Left ventricle myocardium superior (tissue), 1 donor: ENCODE results near the gene ZNF142. TPM values are rescaled to one million over a fixed set of nuclear protein-coding genes. Genes with fewer than 3 reads are reported as not detected.
"Not testable (repeated sequence)": the region's sequence is repeated elsewhere in the genome, so short reads cannot be mapped to it uniquely, and the experiment has no call there.

Experiments used
- ATAC-seq: fragments of 200-7000 bp; cut with Tn5 transposase; one replicate; pipeline ENCODE4 v1.9.1; 2020; ENCODE audit warnings: mild to moderate bottlenecking, moderate library complexity
- DNase-seq: peaks from one replicate; pipeline ENCODE4 v3.0.0-alpha.2; 2020
- intact Hi-C: fragments of 100-400 bp; cut with micrococcal nuclease; formaldehyde crosslinking; loops from one replicate; pipeline ENCODE4 v1.11.0; 2022
- long read RNA-seq: library from polyadenylated mRNA; unstranded; transcript quantifications from one replicate; pipeline ENCODE4 v2.0.0, GENCODE V29; 2021
- total RNA-seq: library from RNA; stranded (reverse); fragmentation: NEBNext Ultra II Directional; extraction: Animal tissue kit (Norgen Biotek cat#: 25700); gene quantifications from one replicate; pipeline ENCODE4 v1.2.1, GENCODE V29; 2021
- donor health status: DM: no; HTN: yes; CAD: no; lungs with severe emphysema.

Gene ZNF142
- total RNA-seq: 21.4 TPM
- long read RNA-seq, partial matches to known transcripts: 12 of 12 reads
- long read RNA-seq, other reads (novel, unspliced or antisense): 0 of 12 reads

- ATAC-seq: peak; percentile 94
- intact Hi-C loops: no loop called here
- DNase-seq: peak; percentile 95
These were observed at the start of gene ZNF142, which contains the start of gene BCS1L for GRCh38 chr2:218659258-218659987. TSS of gene ZNF142 (minus strand) at chr2:218659623. CDS start at chr2:218656429, 3,194 bp downstream. TSS of gene BCS1L (plus strand) at chr2:218659683. CDS start at chr2:218660988, 1,305 bp downstream.

GRCh38 chr2:218708086-218708485 lies 48.7 kb upstream of the ZNF142 start:
- DNase-seq (no peak), ATAC-seq (no peak)
- intact Hi-C loops: no loop called here

- ATAC-seq: no peak
- no peak for DNase-seq
- intact Hi-C loops: no loop called here
These were observed 43.9 kb upstream of the ZNF142 start for GRCh38 chr2:218703341-218703740.

- ATAC-seq (peak; percentile 48), DNase-seq (no peak)
- intact Hi-C loops: no loop called here
These were observed 42.4 kb upstream of the ZNF142 start for GRCh38 chr2:218701806-218702205.

GRCh38 chr2:218698885-218699284 lies 39.5 kb upstream of the ZNF142 start:
- no peak for DNase-seq
- ATAC-seq: no peak
- intact Hi-C loops: no loop called here

GRCh38 chr2:218694405-218695145 lies 35.2 kb upstream of the ZNF142 start:
- ATAC-seq: no peak
- intact Hi-C loops: no loop called here
- DNase-seq: no peak

- intact Hi-C loops: no loop called here
- ATAC-seq: peak; percentile 48
These were observed 31.8 kb upstream of the ZNF142 start for GRCh38 chr2:218691234-218691633.

GRCh38 chr2:218687400-218688060 lies 28.1 kb upstream of the ZNF142 start:
- intact Hi-C loops, DNase-seq: not testable (repeated sequence)
- peak; percentile 87 for ATAC-seq

More at GRCh38 chr2:218691234-218691633, 31.8 kb upstream of the ZNF142 start:
- DNase-seq: no peak

- no peak for DNase-seq
- no peak for ATAC-seq
- intact Hi-C loops: no loop called here
These were observed 20.6 kb upstream of the ZNF142 start for GRCh38 chr2:218680061-218680460.

- DNase-seq (no peak), ATAC-seq (no peak)
- intact Hi-C loops: no loop called here
These were observed 19.7 kb upstream of the ZNF142 start for GRCh38 chr2:218679119-218679518.

GRCh38 chr2:218671654-218672566 lies 12.5 kb upstream of the ZNF142 start, which contains the start of the genes RNF25 and STK36:
TSS of gene RNF25 (minus strand) at chr2:218672002. CDS start at chr2:218671970, 32 bp downstream.
TSS of gene STK36 (plus strand) at chr2:218672086. CDS start at chr2:218672830, 744 bp downstream.
- DNase-seq (peak; percentile 87), ATAC-seq (peak; percentile 97)
- intact Hi-C loops: no loop called here

GRCh38 chr2:218671097-218671653 lies 11.8 kb upstream of the ZNF142 start:
- no peak for DNase-seq
- intact Hi-C loops: no loop called here
- no peak for ATAC-seq

- ATAC-seq (no peak), DNase-seq (no peak)
- intact Hi-C loops: no loop called here
These were observed 5.2 kb upstream of the ZNF142 start for GRCh38 chr2:218664653-218665052.

- intact Hi-C loops: no loop called here
- DNase-seq (no peak), ATAC-seq (no peak)
These were observed 4.5 kb upstream of the ZNF142 start for GRCh38 chr2:218663901-218664300.

- no peak for ATAC-seq
- intact Hi-C loops: no loop called here
These were observed 3.4 kb upstream of the ZNF142 start for GRCh38 chr2:218662827-218663226.

GRCh38 chr2:218662377-218662776 lies 3.0 kb upstream of the ZNF142 start:
- intact Hi-C loops: no loop called here
- no peak for ATAC-seq
- no peak for DNase-seq

More at GRCh38 chr2:218662827-218663226, 3.4 kb upstream of the ZNF142 start:
- no peak for DNase-seq

GRCh38 chr2:218659988-218660358 lies 550 bp upstream of the ZNF142 start:
- no peak for DNase-seq
- intact Hi-C loops: no loop called here

GRCh38 chr2:218658671-218659257 lies 659 bp downstream of the ZNF142 start:
- ATAC-seq: no peak

More at GRCh38 chr2:218659988-218660358, 550 bp upstream of the ZNF142 start:
- ATAC-seq: no peak

More at GRCh38 chr2:218658671-218659257, 659 bp downstream of the ZNF142 start:
- DNase-seq: no peak
- intact Hi-C loops: no loop called here
